Neural progenitor cell (in vitro differentiated cells): ENCODE data around the gene UGT1A4.

Experiments
- CTCF ChIP-seq: fragments of 200-600 bp; sonication (generic); IDR thresholded peaks from 2 replicates; pipeline ENCODE4 v1.5.1; 2017; ENCODE audit warnings: antibody characterized with exemption, mild to moderate bottlenecking
- EZH2 ChIP-seq: fragments of 200-600 bp; sonication (generic); IDR thresholded peaks from 2 replicates; pipeline ENCODE4 v1.6.1; 2017; ENCODE audit warnings: antibody characterized with exemption, mild to moderate bottlenecking, moderate library complexity

DNA sequence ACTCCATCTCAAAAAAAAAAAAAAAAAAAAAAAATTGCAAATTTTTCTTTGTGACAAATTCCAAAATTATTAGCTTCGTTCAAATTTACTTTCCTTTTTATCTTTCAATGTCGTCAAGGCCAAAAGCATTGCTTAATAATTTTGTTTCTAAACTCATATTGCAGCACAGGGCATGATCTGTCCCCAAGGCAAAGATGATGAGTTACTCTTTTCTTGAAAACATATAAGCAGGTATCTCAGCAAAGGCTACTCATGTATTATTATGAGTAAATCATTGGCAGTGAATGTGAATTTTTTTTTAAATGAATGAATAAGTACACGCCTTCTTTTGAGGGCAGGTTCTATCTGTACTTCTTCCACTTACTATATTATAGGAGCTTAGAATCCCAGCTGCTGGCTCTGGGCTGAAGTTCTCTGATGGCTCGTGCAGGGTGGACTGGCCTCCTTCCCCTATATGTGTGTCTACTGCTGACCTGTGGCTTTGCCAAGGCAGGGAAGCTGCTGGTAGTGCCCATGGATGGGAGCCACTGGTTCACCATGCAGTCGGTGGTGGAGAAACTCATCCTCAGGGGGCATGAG, 36.9 kb upstream of the UGT1A4 start, which contains the start of gene UGT1A7:
- TF ChIP-seq CTCF (no peak), EZH2 (no peak)
